ENCODE measurements around the gene STEAP4. TPM values are rescaled to one million over a fixed set of nuclear protein-coding genes. Genes with fewer than 3 reads are reported as not detected.

Gene STEAP4
- polyA plus RNA-seq, 2 of the 4 experiments (the other 2 are of a cell fraction): not detected

- ChIA-PET CTCF (no interaction called here), POLR2A (no interaction called here)
Measured at GRCh38 chr7:88314061-88314491, 7.4 kb upstream of the STEAP4 start.

GRCh38 chr7:88312061-88312663 lies 5.5 kb upstream of the STEAP4 start:
- FAIRE-seq (no peak), ATAC-seq (no peak), DNase-seq (ENCODE audit: low read depth in 1 of 2, low spot score in 1 of 2) (no peak)
- Histone ChIP-seq H3K4me1 (no peaks in the 10 kb centered on the region), H3K9me3 (no peaks in the 10 kb centered on the region), H3K4me3 (no peak overlapping the region), H3K27ac (no peak overlapping the region), H3K4me2 (no peak overlapping the region)
- TF ChIP-seq CEBPB (IDR thresholded peaks at IDR 0.05) (no peak), KDM5A (IDR thresholded peaks at IDR 0.05) (no peak)
- POLR2A ChIA-PET: no interaction called here
- CTCF ChIA-PET: no interaction called here
- WGBS (ENCODE audit: missing lambda C conversion rate): 21% methylated on average over 3 of the region's 3 CpGs

More at GRCh38 chr7:88314061-88314491, 7.4 kb upstream of the STEAP4 start:
- no peak overlapping the region for H3K4me2 ChIP-seq
- H3K27ac ChIP-seq: no peak overlapping the region
- DNase-seq (ENCODE audit: low read depth in 1 of 2, low spot score in 1 of 2) (no peak), FAIRE-seq (no peak), ATAC-seq (no peak)
- no peak overlapping the region for H3K4me3 ChIP-seq
- no peaks in the 10 kb centered on the region for H3K9me3 ChIP-seq
- TF ChIP-seq, protein P1, sequence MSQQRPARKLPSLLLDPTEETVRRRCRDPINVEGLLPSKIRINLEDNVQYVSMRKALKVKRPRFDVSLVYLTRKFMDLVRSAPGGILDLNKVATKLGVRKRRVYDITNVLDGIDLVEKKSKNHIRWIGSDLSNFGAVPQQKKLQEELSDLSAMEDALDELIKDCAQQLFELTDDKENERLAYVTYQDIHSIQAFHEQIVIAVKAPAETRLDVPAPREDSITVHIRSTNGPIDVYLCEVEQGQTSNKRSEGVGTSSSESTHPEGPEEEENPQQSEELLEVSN (IDR thresholded peaks at IDR 0.05; ENCODE audit: borderline replicate concordance, low read depth): no peak
- TF ChIP-seq ZNF302 (CRISPR knock-in tag; IDR thresholded peaks at IDR 0.05) (no peak), ESRRA (IDR thresholded peaks at IDR 0.05; ENCODE audit: borderline replicate concordance, low read length) (no peak), KDM1A (IDR thresholded peaks at IDR 0.05; ENCODE audit: low read depth) (no peak)
- WGBS (ENCODE audit: missing lambda C conversion rate): 46% methylated on average over 4 of the region's 4 CpGs
- no peaks in the 10 kb centered on the region for H3K4me1 ChIP-seq

DNA sequence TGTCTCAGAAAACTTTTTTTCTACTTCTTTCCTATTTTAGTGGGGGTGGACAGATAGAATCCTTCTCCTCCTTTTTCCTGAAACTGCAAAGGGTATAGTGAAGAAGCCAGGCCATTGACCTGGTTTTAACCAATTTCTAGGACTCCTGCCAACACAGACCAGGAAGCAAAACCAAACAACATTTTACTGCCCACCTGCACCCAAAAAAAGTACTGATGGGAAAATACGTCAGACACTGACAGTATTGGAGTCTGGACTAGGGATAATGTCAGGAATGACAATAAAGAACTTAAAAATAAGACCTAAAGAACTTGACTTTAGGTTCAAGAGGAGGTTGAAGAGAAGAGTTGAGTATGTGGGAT lies 5.0 kb upstream of the STEAP4 start:
- H3K4me2 ChIP-seq: no peak overlapping the region
- POLR2A ChIA-PET: no interaction called here
- no peaks in the 10 kb centered on the region for H3K9me3 ChIP-seq
- no peak overlapping the region for H3K4me3 ChIP-seq
- no peaks in the 10 kb centered on the region for H3K4me1 ChIP-seq
- ATAC-seq: no peak
- no peak for FAIRE-seq
- CTCF ChIA-PET: interaction anchor here (0.7 kb wide), 1 partner anchor 9 kb away, joined by 4 read pairs; no protein-coding TSS in a partner anchor
- 55% methylated on average over 1 of the region's 1 CpG for WGBS (ENCODE audit: missing lambda C conversion rate)
- DNase-seq (ENCODE audit: low read depth in 1 of 2, low spot score in 1 of 2): no peak
- TF ChIP-seq KDM5A (IDR thresholded peaks at IDR 0.05) (no peak), TFCP2L1 (CRISPR knock-in tag; IDR thresholded peaks at IDR 0.05) (no peak), SMC3 (IDR thresholded peaks at IDR 0.05) (no peak)
- TF ChIP-seq, protein P2, sequence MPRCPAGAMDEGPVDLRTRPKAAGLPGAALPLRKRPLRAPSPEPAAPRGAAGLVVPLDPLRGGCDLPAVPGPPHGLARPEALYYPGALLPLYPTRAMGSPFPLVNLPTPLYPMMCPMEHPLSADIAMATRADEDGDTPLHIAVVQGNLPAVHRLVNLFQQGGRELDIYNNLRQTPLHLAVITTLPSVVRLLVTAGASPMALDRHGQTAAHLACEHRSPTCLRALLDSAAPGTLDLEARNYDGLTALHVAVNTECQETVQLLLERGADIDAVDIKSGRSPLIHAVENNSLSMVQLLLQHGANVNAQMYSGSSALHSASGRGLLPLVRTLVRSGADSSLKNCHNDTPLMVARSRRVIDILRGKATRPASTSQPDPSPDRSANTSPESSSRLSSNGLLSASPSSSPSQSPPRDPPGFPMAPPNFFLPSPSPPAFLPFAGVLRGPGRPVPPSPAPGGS (IDR thresholded peaks at IDR 0.05): no peak
- H3K27ac ChIP-seq: no peak overlapping the region

GRCh38 chr7:88310956-88311674 lies 4.4 kb upstream of the STEAP4 start:
- H3K27ac ChIP-seq: no peak overlapping the region
- H3K4me2 ChIP-seq: no peak overlapping the region
- CTCF ChIA-PET: interaction anchor here (0.7 kb wide), 1 partner anchor 9 kb away, joined by 4 read pairs; no protein-coding TSS in a partner anchor
- no peak for FAIRE-seq
- WGBS (ENCODE audit: missing lambda C conversion rate): 22% methylated on average over 4 of the region's 4 CpGs
- H3K4me3 ChIP-seq: no peak overlapping the region
- TF ChIP-seq, protein P3, sequence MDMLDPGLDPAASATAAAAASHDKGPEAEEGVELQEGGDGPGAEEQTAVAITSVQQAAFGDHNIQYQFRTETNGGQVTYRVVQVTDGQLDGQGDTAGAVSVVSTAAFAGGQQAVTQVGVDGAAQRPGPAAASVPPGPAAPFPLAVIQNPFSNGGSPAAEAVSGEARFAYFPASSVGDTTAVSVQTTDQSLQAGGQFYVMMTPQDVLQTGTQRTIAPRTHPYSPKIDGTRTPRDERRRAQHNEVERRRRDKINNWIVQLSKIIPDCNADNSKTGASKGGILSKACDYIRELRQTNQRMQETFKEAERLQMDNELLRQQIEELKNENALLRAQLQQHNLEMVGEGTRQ (IDR thresholded peaks at IDR 0.05): 0 out of 2 replicates have a peak, but pooled peaks have one; percentile 32
- TF ChIP-seq MAX (IDR thresholded peaks at IDR 0.05): no peak
- TF ChIP-seq RFX5 (IDR thresholded peaks at IDR 0.05): no peak
- no peak for DNase-seq (ENCODE audit: low read depth in 1 of 2, low spot score in 1 of 2)
- no peaks in the 10 kb centered on the region for H3K4me1 ChIP-seq
- POLR2A ChIA-PET: no interaction called here
- no peak for ATAC-seq
- H3K9me3 ChIP-seq: no peaks in the 10 kb centered on the region

DNA sequence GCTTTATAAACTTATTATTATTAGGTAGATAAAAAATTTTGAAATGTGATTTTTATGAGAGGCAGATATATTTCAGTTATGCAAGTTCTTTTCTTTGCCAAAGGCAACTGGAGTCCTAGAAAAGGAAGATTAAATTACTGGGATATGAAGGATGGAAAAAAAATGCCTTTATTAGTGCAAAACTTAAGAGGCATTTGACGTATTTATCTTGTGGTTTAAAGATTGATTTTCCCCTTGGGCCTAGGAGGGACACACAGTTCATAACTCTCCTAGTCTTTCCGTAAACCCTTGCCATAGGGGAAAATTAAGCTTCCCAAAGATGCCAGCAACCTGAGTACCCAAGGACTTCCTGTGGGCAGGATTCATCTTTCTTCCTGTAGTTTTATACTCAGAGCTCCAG lies 3.1 kb upstream of the STEAP4 start:
- CTCF ChIA-PET: no interaction called here
- DNase-seq (ENCODE audit: low read depth in 1 of 2, low spot score in 1 of 2): no peak
- no peak overlapping the region for H3K4me2 ChIP-seq
- TF ChIP-seq RFX5 (IDR thresholded peaks at IDR 0.05): no peak
- no peak for TF ChIP-seq MAFK (IDR thresholded peaks at IDR 0.05; ENCODE audit: partially characterized antibody)
- no peak for TF ChIP-seq TFCP2L1 (CRISPR knock-in tag; IDR thresholded peaks at IDR 0.05)
- TF ChIP-seq HOXB13 (CRISPR knock-in tag; IDR thresholded peaks at IDR 0.05; ENCODE audit: low read depth): no peak
- TF ChIP-seq RNF2 (IDR thresholded peaks at IDR 0.05; ENCODE audit: borderline replicate concordance, low read depth): no peak
- TF ChIP-seq ZNF302 (CRISPR knock-in tag; IDR thresholded peaks at IDR 0.05): no peak
- no peak for TF ChIP-seq MAZ (IDR thresholded peaks at IDR 0.05; ENCODE audit: borderline replicate concordance, low read depth, low read length)
- no peak for TF ChIP-seq BHLHE40 (IDR thresholded peaks at IDR 0.05; ENCODE audit: low read depth, low read length)
- TF ChIP-seq, protein P2 (IDR thresholded peaks at IDR 0.05): no peak
- no peak for TF ChIP-seq EHMT2 (IDR thresholded peaks at IDR 0.05; ENCODE audit: low read depth)
- no peak for TF ChIP-seq ZSCAN20 (CRISPR knock-in tag; IDR thresholded peaks at IDR 0.05)
- TF ChIP-seq NPAS2 (CRISPR knock-in tag; IDR thresholded peaks at IDR 0.05; ENCODE audit: borderline replicate concordance): no peak
- H3K9me3 ChIP-seq: no peaks in the 10 kb centered on the region
- 63% methylated on average over 2 of the region's 2 CpGs for WGBS (ENCODE audit: missing lambda C conversion rate)
- ATAC-seq: no peak
- H3K27ac ChIP-seq: no peak overlapping the region
- POLR2A ChIA-PET: no interaction called here
- FAIRE-seq: no peak
- no peak overlapping the region for H3K4me3 ChIP-seq
- no peaks in the 10 kb centered on the region for H3K4me1 ChIP-seq

All from A549 (cell line).